Neural cell (in vitro differentiated cells): ENCODE measurements around the gene SLC25A52.

Experiments used
- EP300 ChIP-seq: fragments of 450-650 bp; conservative IDR thresholded peaks from 2 replicates; pipeline ENCODE4 v1.6.1; 2014; ENCODE audit warnings: antibody characterized with exemption, mild to moderate bottlenecking, moderate library complexity; ENCODE audit not compliant: poor library complexity, severe bottlenecking
- EZH2 ChIP-seq: fragments of 200-600, 300-800 bp; shearing (Covaris generic), sonication (generic); IDR thresholded peaks from 2 replicates; pipeline ENCODE4 v1.6.1; 2014; ENCODE audit warnings: antibody characterized with exemption, low read length, borderline replicate concordance, mild to moderate bottlenecking; ENCODE audit not compliant: insufficient read depth, poor library complexity, severe bottlenecking
- MXI1 ChIP-seq: fragments of 450-650 bp; conservative IDR thresholded peaks from 2 replicates; pipeline ENCODE4 v1.6.1; 2014; ENCODE audit warnings: antibody characterized with exemption, mild to moderate bottlenecking; ENCODE audit not compliant: poor library complexity, severe bottlenecking
- POLR2AphosphoS5 ChIP-seq: IDR thresholded peaks from 2 replicates; pipeline ENCODE4 v1.6.1; 2012
- SMC3 ChIP-seq: fragments of 450-650 bp; conservative IDR thresholded peaks from 2 replicates; pipeline ENCODE4 v1.6.1; 2014; ENCODE audit warnings: antibody characterized with exemption, mild to moderate bottlenecking, moderate library complexity; ENCODE audit not compliant: poor library complexity
- TAF1 ChIP-seq: IDR thresholded peaks from 2 replicates; pipeline ENCODE4 v1.6.1; 2012; ENCODE audit warnings: low read depth
- TF ChIP-seq, protein P1 (sequence below): fragments of 450-650 bp; IDR thresholded peaks from 2 replicates; pipeline ENCODE4 v1.5.1; 2014; ENCODE audit warnings: antibody characterized with exemption, mild to moderate bottlenecking, moderate library complexity; ENCODE audit not compliant: poor library complexity, severe bottlenecking
- TF ChIP-seq, protein P2 (sequence below): IDR thresholded peaks from 2 replicates; pipeline ENCODE4 v1.6.1; 2012; ENCODE audit warnings: borderline replicate concordance

DNA sequence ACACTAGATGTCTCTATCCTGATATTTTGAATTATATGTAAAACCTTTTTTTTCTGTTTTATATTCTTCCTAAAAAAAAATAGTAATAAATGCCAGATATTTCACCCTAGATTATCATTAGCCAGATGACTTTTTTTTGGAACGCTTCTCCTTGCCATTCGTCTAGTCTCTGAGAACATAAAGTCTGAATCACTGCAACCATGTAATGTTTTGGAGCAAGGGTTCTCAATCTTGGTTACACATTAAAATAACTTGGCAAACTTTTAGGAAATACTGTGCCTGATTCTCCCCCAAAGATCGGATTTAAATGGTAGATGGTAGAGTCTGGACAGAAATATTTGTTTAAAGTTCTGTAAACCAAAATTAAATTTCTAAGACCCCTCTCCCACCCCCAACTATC, 21.0 kb downstream of the SLC25A52 start:
- TF ChIP-seq, protein P1, sequence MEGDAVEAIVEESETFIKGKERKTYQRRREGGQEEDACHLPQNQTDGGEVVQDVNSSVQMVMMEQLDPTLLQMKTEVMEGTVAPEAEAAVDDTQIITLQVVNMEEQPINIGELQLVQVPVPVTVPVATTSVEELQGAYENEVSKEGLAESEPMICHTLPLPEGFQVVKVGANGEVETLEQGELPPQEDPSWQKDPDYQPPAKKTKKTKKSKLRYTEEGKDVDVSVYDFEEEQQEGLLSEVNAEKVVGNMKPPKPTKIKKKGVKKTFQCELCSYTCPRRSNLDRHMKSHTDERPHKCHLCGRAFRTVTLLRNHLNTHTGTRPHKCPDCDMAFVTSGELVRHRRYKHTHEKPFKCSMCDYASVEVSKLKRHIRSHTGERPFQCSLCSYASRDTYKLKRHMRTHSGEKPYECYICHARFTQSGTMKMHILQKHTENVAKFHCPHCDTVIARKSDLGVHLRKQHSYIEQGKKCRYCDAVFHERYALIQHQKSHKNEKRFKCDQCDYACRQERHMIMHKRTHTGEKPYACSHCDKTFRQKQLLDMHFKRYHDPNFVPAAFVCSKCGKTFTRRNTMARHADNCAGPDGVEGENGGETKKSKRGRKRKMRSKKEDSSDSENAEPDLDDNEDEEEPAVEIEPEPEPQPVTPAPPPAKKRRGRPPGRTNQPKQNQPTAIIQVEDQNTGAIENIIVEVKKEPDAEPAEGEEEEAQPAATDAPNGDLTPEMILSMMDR: no peak
- TF ChIP-seq POLR2AphosphoS5 (no peak), MXI1 (no peak), SMC3 (no peak), EZH2 (no peak), EP300 (no peak), TAF1 (no peak)
- TF ChIP-seq, protein P2, sequence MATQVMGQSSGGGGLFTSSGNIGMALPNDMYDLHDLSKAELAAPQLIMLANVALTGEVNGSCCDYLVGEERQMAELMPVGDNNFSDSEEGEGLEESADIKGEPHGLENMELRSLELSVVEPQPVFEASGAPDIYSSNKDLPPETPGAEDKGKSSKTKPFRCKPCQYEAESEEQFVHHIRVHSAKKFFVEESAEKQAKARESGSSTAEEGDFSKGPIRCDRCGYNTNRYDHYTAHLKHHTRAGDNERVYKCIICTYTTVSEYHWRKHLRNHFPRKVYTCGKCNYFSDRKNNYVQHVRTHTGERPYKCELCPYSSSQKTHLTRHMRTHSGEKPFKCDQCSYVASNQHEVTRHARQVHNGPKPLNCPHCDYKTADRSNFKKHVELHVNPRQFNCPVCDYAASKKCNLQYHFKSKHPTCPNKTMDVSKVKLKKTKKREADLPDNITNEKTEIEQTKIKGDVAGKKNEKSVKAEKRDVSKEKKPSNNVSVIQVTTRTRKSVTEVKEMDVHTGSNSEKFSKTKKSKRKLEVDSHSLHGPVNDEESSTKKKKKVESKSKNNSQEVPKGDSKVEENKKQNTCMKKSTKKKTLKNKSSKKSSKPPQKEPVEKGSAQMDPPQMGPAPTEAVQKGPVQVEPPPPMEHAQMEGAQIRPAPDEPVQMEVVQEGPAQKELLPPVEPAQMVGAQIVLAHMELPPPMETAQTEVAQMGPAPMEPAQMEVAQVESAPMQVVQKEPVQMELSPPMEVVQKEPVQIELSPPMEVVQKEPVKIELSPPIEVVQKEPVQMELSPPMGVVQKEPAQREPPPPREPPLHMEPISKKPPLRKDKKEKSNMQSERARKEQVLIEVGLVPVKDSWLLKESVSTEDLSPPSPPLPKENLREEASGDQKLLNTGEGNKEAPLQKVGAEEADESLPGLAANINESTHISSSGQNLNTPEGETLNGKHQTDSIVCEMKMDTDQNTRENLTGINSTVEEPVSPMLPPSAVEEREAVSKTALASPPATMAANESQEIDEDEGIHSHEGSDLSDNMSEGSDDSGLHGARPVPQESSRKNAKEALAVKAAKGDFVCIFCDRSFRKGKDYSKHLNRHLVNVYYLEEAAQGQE: no peak
